HepG2 (cell line): ENCODE data around the gene DAB2IP. TPM values are rescaled to one million over a fixed set of nuclear protein-coding genes. Genes with fewer than 3 reads are reported as not detected.

ENCODE experiments used
- ELF1 ChIP-seq: sonication (generic); formaldehyde crosslinking; IDR thresholded peaks from 2 replicates; pipeline ENCODE4 v1.4.0; 2020; ENCODE audit warnings: missing genetic modification reagents
- FOXM1 ChIP-seq: sonication (generic); formaldehyde crosslinking; IDR thresholded peaks from 2 replicates; pipeline ENCODE4 v1.5.0; 2020; ENCODE audit warnings: missing genetic modification reagents
- KMT2B ChIP-seq: IDR thresholded peaks from 2 replicates; pipeline ENCODE4 v1.6.1; 2016; ENCODE audit warnings: missing genetic modification reagents, missing compliant biosample characterization
- MIXL1 ChIP-seq: IDR thresholded peaks from 2 replicates; pipeline ENCODE4 v1.6.1; 2016
- PLRG1 ChIP-seq: fragments of 450-650 bp; conservative IDR thresholded peaks from 2 replicates; pipeline ENCODE4 v1.6.1; 2016
- SIN3A ChIP-seq: IDR thresholded peaks from 2 replicates; pipeline ENCODE4 v1.6.1; 2011; ENCODE audit warnings: low read depth, mild to moderate bottlenecking, control low read depth, low read length, borderline replicate concordance
- TMF1 ChIP-seq: sonication (generic); formaldehyde crosslinking; IDR thresholded peaks from 2 replicates; pipeline ENCODE4 v1.8.1; 2022; ENCODE audit warnings: low read depth, missing genetic modification reagents
- ZFP41 ChIP-seq: sonication (generic); formaldehyde crosslinking; IDR thresholded peaks from 2 replicates; pipeline ENCODE4 v1.4.0; 2020; ENCODE audit warnings: mild to moderate bottlenecking, missing genetic modification reagents, borderline replicate concordance
- ZNF331 ChIP-seq: sonication (generic); formaldehyde crosslinking; IDR thresholded peaks from 2 replicates; pipeline ENCODE4 v1.4.0; 2020; ENCODE audit warnings: missing genetic modification reagents
- ZNF431 ChIP-seq: sonication (generic); formaldehyde crosslinking; IDR thresholded peaks from 2 replicates; pipeline ENCODE4 v1.9.0; 2022; ENCODE audit warnings: missing genetic modification reagents, low read depth, mild to moderate bottlenecking, borderline replicate concordance
- ZNF550 ChIP-seq: sonication (generic); formaldehyde crosslinking; IDR thresholded peaks from 2 replicates; pipeline ENCODE4 v1.4.0; 2020; ENCODE audit warnings: mild to moderate bottlenecking, missing genetic modification reagents, borderline replicate concordance
- ZNF792 ChIP-seq: IDR thresholded peaks from 2 replicates; pipeline ENCODE4 v1.6.1; 2016
- ZNF839 ChIP-seq: sonication (generic); formaldehyde crosslinking; IDR thresholded peaks from 2 replicates; pipeline ENCODE4 v1.4.0; 2020; ENCODE audit warnings: missing genetic modification reagents, mild to moderate bottlenecking, borderline replicate concordance
- ZNF891 ChIP-seq: sonication (generic); formaldehyde crosslinking; IDR thresholded peaks from 2 replicates; pipeline ENCODE4 v1.5.0; 2020; ENCODE audit warnings: mild to moderate bottlenecking, missing genetic modification reagents
- polyA plus RNA-seq, 8 experiments: library from polyadenylated mRNA; depleted of rRNA in 3 of 8; stranded (reverse) in 7 of 8; unstranded in 1 of 8; fragments of >200 nt; fragmentation: Illumina TruSeq in 4 of 8; extraction: Trizol in 4 of 8; gene quantifications; 2 replicates each; pipeline versions ENCODE4 v1.2.1 to v1.2.3, GENCODE V29; 2011 to 2016; ENCODE audit warnings: low read depth in 4 of 8, missing spikeins in 1 of 8, mixed read lengths in 1 of 8; ENCODE audit not compliant: insufficient read depth in 1 of 8
- total RNA-seq, 5 experiments: library from RNA; depleted of rRNA; stranded (reverse); fragments of >200 nt; fragmentation: Illumina TruSeq; extraction: Trizol; gene quantifications; 2 replicates each; pipeline ENCODE4 v1.2.3, GENCODE V29; 2016; ENCODE audit warnings: low read depth in 1 of 5
- TF ChIP-seq, protein P1 (sequence below): sonication (generic); formaldehyde crosslinking; IDR thresholded peaks from 2 replicates; pipeline ENCODE4 v1.4.0; 2020; ENCODE audit warnings: mild to moderate bottlenecking, missing genetic modification reagents
- TF ChIP-seq, protein P2 (sequence below): IDR thresholded peaks from 2 replicates; pipeline ENCODE4 v1.4.0; 2020; ENCODE audit warnings: mild to moderate bottlenecking, missing genetic modification reagents
- TF ChIP-seq, protein P3 (sequence below): sonication (generic); formaldehyde crosslinking; IDR thresholded peaks from 2 replicates; pipeline ENCODE4 v1.4.0; 2020; ENCODE audit warnings: missing genetic modification reagents
- TF ChIP-seq, protein P4 (sequence below): fragments of 450-650 bp; IDR thresholded peaks from 2 replicates; pipeline ENCODE4 v1.6.1; 2017; ENCODE audit warnings: mild to moderate bottlenecking

Gene DAB2IP
- total and polyA plus RNA-seq, 2 of the 13 experiments (the other 11 are each of a cell fraction or from before 2014, with no cell fraction given): 25.3 to 37.9 TPM

DNA sequence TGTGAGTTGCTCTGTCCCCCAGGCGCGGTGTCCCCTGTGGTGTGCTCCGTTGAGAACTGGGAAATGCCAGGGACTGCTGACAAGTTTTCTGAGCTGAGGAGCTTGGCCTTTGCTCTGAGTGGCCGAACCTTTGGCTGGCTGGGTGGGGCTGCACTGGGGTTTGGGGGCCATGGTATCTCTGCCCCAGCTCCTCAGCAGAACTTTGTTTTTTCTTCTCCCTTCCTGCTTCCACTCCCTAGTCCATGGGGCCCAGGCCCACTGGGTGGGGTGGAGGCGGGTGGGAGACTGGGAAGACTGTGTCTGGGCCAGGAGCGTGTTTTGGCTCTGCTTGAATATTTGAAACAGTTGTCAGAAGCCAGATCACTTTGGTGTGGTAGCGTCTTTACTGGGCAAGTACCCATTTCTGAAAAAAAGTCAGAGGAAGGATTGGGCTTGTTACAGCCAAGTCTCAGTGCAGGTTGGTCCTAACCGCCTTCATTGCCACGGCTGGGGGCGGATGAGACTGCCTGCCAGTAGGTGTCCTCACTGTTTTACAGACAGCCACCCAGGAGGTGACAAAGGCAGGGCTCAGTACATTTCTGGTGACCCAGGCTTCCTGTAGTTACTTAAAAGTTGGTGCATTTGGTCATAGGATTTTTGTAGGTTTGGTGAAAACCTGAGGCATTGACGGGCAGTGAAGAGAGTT, 92.7 kb downstream of the DAB2IP start (continued):
- TF ChIP-seq SIN3A (no peak; the same call in 1 of the 2 replicates), ZFP41 (CRISPR knock-in tag) (no peak), FOXM1 (CRISPR knock-in tag) (no peak), ZNF792 (peak; percentile 73; the same call in 1 of the 2 replicates), ZNF431 (CRISPR knock-in tag) (no peak), PLRG1 (no peak), ZNF891 (CRISPR knock-in tag) (no peak), TMF1 (CRISPR knock-in tag) (0 out of 2 replicates have a peak, but pooled peaks have one; percentile 30), KMT2B (CRISPR knock-in tag) (peak; percentile 41; the same call in 1 of the 2 replicates), ZNF331 (CRISPR knock-in tag) (no peak; the same call in 1 of the 2 replicates), MIXL1 (CRISPR knock-in tag) (no peak), ZNF550 (no peak), ELF1 (CRISPR knock-in tag) (0 out of 2 replicates have a peak, but pooled peaks have one; percentile 24), ZNF839 (CRISPR knock-in tag) (no peak; the same call in 1 of the 2 replicates)
- TF ChIP-seq, protein P1, sequence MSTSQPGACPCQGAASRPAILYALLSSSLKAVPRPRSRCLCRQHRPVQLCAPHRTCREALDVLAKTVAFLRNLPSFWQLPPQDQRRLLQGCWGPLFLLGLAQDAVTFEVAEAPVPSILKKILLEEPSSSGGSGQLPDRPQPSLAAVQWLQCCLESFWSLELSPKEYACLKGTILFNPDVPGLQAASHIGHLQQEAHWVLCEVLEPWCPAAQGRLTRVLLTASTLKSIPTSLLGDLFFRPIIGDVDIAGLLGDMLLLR (CRISPR knock-in tag): no peak
- TF ChIP-seq, protein P2, sequence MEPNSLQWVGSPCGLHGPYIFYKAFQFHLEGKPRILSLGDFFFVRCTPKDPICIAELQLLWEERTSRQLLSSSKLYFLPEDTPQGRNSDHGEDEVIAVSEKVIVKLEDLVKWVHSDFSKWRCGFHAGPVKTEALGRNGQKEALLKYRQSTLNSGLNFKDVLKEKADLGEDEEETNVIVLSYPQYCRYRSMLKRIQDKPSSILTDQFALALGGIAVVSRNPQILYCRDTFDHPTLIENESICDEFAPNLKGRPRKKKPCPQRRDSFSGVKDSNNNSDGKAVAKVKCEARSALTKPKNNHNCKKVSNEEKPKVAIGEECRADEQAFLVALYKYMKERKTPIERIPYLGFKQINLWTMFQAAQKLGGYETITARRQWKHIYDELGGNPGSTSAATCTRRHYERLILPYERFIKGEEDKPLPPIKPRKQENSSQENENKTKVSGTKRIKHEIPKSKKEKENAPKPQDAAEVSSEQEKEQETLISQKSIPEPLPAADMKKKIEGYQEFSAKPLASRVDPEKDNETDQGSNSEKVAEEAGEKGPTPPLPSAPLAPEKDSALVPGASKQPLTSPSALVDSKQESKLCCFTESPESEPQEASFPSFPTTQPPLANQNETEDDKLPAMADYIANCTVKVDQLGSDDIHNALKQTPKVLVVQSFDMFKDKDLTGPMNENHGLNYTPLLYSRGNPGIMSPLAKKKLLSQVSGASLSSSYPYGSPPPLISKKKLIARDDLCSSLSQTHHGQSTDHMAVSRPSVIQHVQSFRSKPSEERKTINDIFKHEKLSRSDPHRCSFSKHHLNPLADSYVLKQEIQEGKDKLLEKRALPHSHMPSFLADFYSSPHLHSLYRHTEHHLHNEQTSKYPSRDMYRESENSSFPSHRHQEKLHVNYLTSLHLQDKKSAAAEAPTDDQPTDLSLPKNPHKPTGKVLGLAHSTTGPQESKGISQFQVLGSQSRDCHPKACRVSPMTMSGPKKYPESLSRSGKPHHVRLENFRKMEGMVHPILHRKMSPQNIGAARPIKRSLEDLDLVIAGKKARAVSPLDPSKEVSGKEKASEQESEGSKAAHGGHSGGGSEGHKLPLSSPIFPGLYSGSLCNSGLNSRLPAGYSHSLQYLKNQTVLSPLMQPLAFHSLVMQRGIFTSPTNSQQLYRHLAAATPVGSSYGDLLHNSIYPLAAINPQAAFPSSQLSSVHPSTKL (CRISPR knock-in tag): no peak; the same call in 1 of the 2 replicates
- TF ChIP-seq, protein P3, sequence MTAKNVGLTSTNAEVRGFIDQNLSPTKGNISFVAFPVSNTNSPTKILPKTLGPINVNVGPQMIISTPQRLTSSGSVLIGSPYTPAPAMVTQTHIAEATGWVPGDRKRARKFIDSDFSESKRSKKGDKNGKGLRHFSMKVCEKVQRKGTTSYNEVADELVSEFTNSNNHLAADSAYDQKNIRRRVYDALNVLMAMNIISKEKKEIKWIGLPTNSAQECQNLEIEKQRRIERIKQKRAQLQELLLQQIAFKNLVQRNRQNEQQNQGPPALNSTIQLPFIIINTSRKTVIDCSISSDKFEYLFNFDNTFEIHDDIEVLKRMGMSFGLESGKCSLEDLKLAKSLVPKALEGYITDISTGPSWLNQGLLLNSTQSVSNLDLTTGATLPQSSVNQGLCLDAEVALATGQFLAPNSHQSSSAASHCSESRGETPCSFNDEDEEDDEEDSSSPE (CRISPR knock-in tag): 0 out of 2 replicates have a peak, but pooled peaks have one; percentile 28
- TF ChIP-seq, protein P4, sequence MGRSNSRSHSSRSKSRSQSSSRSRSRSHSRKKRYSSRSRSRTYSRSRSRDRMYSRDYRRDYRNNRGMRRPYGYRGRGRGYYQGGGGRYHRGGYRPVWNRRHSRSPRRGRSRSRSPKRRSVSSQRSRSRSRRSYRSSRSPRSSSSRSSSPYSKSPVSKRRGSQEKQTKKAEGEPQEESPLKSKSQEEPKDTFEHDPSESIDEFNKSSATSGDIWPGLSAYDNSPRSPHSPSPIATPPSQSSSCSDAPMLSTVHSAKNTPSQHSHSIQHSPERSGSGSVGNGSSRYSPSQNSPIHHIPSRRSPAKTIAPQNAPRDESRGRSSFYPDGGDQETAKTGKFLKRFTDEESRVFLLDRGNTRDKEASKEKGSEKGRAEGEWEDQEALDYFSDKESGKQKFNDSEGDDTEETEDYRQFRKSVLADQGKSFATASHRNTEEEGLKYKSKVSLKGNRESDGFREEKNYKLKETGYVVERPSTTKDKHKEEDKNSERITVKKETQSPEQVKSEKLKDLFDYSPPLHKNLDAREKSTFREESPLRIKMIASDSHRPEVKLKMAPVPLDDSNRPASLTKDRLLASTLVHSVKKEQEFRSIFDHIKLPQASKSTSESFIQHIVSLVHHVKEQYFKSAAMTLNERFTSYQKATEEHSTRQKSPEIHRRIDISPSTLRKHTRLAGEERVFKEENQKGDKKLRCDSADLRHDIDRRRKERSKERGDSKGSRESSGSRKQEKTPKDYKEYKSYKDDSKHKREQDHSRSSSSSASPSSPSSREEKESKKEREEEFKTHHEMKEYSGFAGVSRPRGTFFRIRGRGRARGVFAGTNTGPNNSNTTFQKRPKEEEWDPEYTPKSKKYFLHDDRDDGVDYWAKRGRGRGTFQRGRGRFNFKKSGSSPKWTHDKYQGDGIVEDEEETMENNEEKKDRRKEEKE: no peak
